DND-41 (cell line): ENCODE data around the gene CCDC157.

Source experiments
- EZH2 ChIP-seq: IDR thresholded peaks from 3 replicates; pipeline ENCODE4 v1.6.1; 2012; ENCODE audit warnings: borderline replicate concordance, low read depth, mild to moderate bottlenecking, moderate library complexity, low read length, inconsistent platforms; ENCODE audit not compliant: severe bottlenecking
- TF ChIP-seq, protein P1 (sequence below): IDR thresholded peaks from 2 replicates; pipeline ENCODE4 v1.5.1; 2012; ENCODE audit warnings: borderline replicate concordance, low read length, moderate library complexity, mild to moderate bottlenecking; ENCODE audit not compliant: poor library complexity, severe bottlenecking; ENCODE audit errors: extremely low read depth

DNA sequence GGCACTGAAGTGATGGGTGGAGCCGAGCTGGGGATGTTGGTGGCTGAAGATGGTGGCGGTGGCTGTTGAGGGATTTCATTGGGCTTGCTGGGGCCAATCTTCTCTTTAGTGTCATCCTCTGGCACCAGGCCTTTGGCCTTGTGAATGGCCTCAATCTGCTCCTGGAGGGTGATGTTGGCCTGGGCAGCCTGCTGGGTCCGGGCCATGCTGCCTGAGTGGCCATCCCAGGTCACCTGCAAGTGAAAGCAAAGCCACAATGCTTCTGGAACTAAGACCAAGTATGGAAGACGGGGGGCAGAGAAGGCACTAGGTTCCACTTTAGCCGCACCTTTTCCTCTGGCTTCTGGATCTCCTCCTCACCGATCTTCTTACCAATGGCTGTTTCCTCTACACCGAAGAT lies 18.0 kb upstream of the CCDC157 start:
- TF ChIP-seq, protein P1, sequence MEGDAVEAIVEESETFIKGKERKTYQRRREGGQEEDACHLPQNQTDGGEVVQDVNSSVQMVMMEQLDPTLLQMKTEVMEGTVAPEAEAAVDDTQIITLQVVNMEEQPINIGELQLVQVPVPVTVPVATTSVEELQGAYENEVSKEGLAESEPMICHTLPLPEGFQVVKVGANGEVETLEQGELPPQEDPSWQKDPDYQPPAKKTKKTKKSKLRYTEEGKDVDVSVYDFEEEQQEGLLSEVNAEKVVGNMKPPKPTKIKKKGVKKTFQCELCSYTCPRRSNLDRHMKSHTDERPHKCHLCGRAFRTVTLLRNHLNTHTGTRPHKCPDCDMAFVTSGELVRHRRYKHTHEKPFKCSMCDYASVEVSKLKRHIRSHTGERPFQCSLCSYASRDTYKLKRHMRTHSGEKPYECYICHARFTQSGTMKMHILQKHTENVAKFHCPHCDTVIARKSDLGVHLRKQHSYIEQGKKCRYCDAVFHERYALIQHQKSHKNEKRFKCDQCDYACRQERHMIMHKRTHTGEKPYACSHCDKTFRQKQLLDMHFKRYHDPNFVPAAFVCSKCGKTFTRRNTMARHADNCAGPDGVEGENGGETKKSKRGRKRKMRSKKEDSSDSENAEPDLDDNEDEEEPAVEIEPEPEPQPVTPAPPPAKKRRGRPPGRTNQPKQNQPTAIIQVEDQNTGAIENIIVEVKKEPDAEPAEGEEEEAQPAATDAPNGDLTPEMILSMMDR, result no peak
- TF ChIP-seq EZH2, result no peak
